Activated naive CD4-positive, alpha-beta T cell treated with anti-CD3 and anti-CD28 coated beads for 36 hours (primary cell): ENCODE measurements around the gene TULP1. TPM values are rescaled to one million over a fixed set of nuclear protein-coding genes. Genes with fewer than 3 reads are reported as not detected.

Experiments
- CTCF ChIA-PET: fragments of 350-600 bp; sonication (Branson Sonifier 250); formaldehyde crosslinking; loops from one replicate; lab custom pipeline; 2021; ENCODE audit warnings: antibody characterized with exemption; lab: Charles Lee
- DNase-seq: peaks from one replicate; pipeline ENCODE4 v3.0.0-alpha.2; 2020
- H3K27ac Mint-ChIP-seq: one replicate; pipeline ENCODE4 v1.8.0; 2021; ENCODE audit warnings: mild to moderate bottlenecking, mixed read lengths
- H3K27me3 Mint-ChIP-seq: one replicate; pipeline ENCODE4 v1.8.0; 2021; ENCODE audit warnings: low read depth, mixed read lengths
- H3K36me3 Mint-ChIP-seq: one replicate; pipeline ENCODE4 v1.8.0; 2021; ENCODE audit warnings: low read depth, mixed read lengths
- H3K4me1 Mint-ChIP-seq: one replicate; pipeline ENCODE4 v1.8.0; 2021; ENCODE audit warnings: low read depth, mixed read lengths
- H3K4me3 Mint-ChIP-seq: one replicate; pipeline ENCODE4 v1.8.0; 2021; ENCODE audit warnings: mild to moderate bottlenecking, moderate library complexity, mixed read lengths
- H3K9me3 Mint-ChIP-seq: one replicate; pipeline ENCODE4 v1.8.0; 2021; ENCODE audit warnings: mixed read lengths
- intact Hi-C: fragments of 100-400 bp; cut with micrococcal nuclease; formaldehyde crosslinking; loops from one replicate; pipeline ENCODE4 v1.15.1; 2023
- total RNA-seq, 2 experiments: library from RNA; stranded (reverse); gene quantifications; one replicate each; pipeline ENCODE4 v1.2.3, GENCODE V29; 2021

Gene TULP1
- total RNA-seq, 2 experiments from 2014 or later = not detected

DNA sequence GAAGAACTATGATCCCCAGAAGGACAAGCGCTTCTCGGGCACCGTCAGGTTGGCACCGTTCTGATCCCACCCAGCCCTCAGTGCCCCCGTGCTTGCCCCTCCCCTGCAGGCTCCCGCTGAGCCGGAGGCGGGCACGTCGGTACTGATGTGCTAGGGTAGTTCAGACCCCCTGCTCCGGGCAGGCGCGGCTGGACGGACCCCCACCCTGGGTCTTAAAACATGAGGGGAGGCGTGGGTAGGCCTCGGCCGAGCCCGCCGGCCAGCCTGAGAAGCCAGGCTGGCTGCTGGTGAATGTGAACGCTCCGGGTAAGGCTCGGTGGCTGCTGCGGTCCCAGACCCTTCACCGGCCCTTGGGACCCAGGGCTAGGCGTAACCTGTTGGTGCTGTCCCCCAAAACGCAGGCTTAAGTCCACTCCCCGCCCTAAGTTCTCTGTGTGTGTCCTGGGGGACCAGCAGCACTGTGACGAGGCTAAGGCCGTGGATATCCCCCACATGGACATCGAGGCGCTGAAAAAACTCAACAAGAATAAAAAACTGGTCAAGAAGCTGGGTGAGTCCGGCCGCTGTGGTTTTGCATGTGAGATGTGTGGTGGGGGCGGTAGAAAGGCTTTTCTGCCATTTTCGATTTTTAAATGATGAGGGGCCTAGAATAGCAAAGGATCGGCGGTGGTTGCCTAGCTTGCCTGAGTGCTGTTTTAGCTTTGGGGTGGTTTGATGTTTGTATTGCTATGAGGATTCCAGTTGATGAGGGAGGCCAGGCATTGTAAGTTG is 43.5 kb downstream of the TULP1 start:
- Mint-ChIP-seq H3K27me3 (no peaks in the 10 kb centered on the region), H3K4me1 (peaks cover 39% of the 10 kb centered on the region), H3K36me3 (peaks cover 62% of the 10 kb centered on the region), H3K9me3 (no peaks in the 10 kb centered on the region), H3K27ac (peak overlapping the region; percentile 95), H3K4me3 (peak overlapping the region; percentile 95)
- intact Hi-C loops = loop anchor here (1.0 to 5.0 kb wide), 4 partner anchors 17 to 268 kb away; partner anchors contain the start of genes ARMC12, DEF6, FANCE and PPARD
- DNase-seq = no peak
- CTCF ChIA-PET = interaction anchor here (0.7 to 2.7 kb wide), 4 partner anchors 13 to 168 kb away, joined by 3 to 13 read pairs (median 4); partner anchors contain the start of gene PPARD

DNA sequence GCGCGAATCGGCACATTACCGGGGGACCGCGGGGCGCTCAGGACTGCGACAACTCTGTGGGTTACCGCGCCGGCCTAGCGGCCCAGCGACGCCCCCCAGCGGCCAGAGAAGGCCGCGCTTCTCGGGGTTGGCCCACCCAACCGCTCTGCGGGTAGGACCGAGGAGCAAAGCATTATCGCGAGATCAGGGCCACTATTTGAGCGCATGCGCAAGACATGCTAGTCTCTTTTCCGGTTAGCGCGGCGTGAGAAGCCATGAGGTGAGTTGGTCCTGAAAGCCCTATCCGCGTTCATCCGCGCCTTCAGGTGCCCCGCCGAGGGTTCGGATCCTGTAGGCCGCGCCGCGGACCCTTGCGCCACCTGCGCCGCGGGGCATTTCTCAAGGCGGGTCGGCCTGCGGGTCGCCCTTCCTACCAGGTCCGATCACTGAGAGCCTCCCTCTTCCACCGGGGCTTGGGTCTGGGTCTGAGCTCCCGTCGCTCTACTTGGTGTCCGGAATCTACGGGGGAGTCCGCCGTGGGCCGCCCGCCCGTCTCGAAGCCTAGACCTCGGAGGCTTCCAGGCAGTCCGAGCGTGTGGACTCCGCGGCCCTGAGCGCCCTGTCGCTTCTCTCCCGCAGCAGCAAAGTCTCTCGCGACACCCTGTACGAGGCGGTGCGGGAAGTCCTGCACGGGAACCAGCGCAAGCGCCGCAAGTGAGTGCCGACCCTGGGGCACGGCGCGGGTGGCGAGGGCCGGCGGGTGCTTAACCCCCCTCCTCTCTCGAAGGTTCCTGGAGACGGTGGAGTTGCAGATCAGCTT is 44.3 kb downstream of the TULP1 start, which contains the start of gene RPL10A:
Gene RPL10A, plus strand, starts transcription at position 221 of the 799 bp plus-strand sequence. Its CDS starts 34 bp downstream, at position 255.
- CTCF ChIA-PET = interaction anchor here (0.6 to 3.3 kb wide), 20 partner anchors 9 to 200 kb away, joined by 3 to 13 read pairs (median 4); partner anchors contain the start of genes DEF6 and PPARD
- Mint-ChIP-seq H3K9me3 (no peaks in the 10 kb centered on the region), H3K36me3 (peaks cover 66% of the 10 kb centered on the region), H3K27me3 (no peaks in the 10 kb centered on the region), H3K4me3 (peak within 1 kb of the TSS; percentile 95), H3K27ac (peak within 1 kb of the TSS; percentile 95), H3K4me1 (peaks cover 39% of the 10 kb centered on the region)
- intact Hi-C loops = loop anchor here (1.0 to 5.0 kb wide), 4 partner anchors 16 to 269 kb away; partner anchors contain the start of genes ARMC12, DEF6, FANCE and PPARD
- peak; percentile 98 for DNase-seq

DNA sequence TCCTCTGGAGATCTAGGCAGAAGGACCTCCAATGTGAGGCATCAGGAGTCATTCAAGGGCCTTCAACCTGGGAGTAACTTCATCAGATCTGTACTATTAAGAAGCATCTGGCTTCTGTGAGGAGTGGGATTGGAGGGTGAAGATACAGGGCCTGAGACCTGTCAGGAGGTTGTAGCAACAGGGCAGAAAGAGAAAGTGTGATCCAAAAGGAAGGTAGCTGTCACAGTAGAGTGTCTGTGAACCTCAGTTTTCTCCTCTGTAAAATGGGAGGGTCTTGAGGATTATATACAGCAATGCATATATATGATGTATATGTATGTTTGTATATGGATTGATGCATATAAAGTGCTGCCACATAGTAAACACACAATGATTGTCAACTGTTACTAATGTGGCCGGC is 47.0 kb downstream of the TULP1 start:
- H3K9me3 Mint-ChIP-seq = no peaks in the 10 kb centered on the region

DNA sequence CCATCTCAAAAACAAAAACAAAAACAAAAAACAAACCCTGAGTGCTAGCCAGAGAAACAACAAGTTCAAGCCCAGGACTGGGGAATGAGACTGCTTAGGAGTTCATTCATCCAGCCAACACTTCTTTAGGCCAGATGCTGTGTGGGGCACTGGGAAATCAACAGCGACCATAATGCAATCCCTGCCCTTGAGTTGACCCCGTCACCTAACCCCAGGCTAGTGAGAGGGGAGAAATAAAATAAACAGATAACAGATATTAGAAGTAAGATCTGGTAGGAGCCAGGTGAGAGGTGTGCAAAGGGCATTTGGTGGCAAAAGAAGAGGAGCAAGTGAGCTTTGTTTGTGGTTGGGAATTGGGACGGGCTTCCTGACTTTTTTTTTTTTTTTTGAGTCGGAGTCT is 49.4 kb downstream of the TULP1 start:
- no peaks in the 10 kb centered on the region for H3K9me3 Mint-ChIP-seq
- no peak overlapping the region for H3K27ac Mint-ChIP-seq
- H3K4me3 Mint-ChIP-seq = no peak overlapping the region
- H3K4me1 Mint-ChIP-seq = peaks cover 8% of the 10 kb centered on the region
- no peaks in the 10 kb centered on the region for H3K27me3 Mint-ChIP-seq
- H3K36me3 Mint-ChIP-seq = peaks cover 43% of the 10 kb centered on the region
- DNase-seq = no peak
- intact Hi-C loops = no loop called here
- CTCF ChIA-PET = interaction anchor here (0.9 to 1.8 kb wide), 2 partner anchors 14 to 122 kb away, joined by 5 to 6 read pairs; no protein-coding TSS in a partner anchor

More for the DNA sequence above, 47.0 kb downstream of the TULP1 start:
- Mint-ChIP-seq H3K4me1 (peaks cover 21% of the 10 kb centered on the region), H3K27ac (no peak overlapping the region), H3K27me3 (no peaks in the 10 kb centered on the region), H3K4me3 (no peak overlapping the region), H3K36me3 (peaks cover 56% of the 10 kb centered on the region)
- CTCF ChIA-PET = interaction anchor here (0.7 to 3.3 kb wide), 4 partner anchors 13 to 168 kb away, joined by 3 to 13 read pairs (median 6); partner anchors contain the start of gene DEF6
- no peak for DNase-seq
- intact Hi-C loops = loop anchor here (5.0 kb wide), 1 partner anchor 272 kb away; the partner anchor contains the start of gene ARMC12

DNA sequence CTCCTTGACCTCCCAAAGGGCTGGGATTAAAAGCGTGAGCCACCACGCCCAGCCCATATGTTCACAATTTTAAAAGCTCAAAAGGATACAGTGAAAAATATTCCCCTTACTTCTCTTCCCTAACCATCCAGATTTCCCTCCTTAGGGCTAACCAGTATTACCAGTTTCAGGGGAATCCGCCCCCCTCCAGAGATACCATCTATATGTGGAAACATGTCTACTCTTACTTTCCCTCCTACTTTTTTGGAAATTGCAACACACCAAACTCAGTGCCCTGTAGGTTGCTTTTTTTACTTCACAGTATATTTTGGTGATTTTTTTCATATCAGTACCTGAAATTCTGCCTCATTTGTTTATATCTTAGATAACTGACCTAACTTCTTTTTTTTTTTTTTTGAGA is 51.4 kb downstream of the TULP1 start:
- CTCF ChIA-PET = no interaction called here
- Mint-ChIP-seq H3K4me3 (no peak overlapping the region), H3K4me1 (no peaks in the 10 kb centered on the region), H3K27ac (no peak overlapping the region), H3K36me3 (peaks cover 38% of the 10 kb centered on the region), H3K9me3 (no peaks in the 10 kb centered on the region), H3K27me3 (no peaks in the 10 kb centered on the region)
- intact Hi-C loops = no loop called here
- no peak for DNase-seq

DNA sequence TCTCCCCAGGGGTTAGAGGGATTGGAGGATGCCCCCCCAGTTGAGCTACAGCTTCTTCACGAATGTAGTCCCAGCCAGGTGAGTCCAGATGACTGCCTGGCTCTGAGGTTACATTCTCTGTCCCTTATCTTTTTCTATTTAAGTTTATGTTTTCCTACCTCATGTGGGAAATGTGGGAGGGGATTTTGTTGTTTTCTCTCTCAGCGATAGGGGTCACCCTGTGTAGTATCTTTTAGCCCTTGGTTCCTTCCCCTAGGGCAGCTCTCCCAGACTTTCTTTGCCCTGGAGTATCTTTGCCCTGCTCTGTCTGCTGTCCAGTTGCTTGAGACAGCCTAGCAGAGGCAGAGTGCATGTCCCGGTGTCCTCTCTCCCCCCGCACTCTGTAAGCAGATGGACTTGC is 54.8 kb downstream of the TULP1 start:
- peaks cover 35% of the 10 kb centered on the region for H3K36me3 Mint-ChIP-seq
- H3K4me3 Mint-ChIP-seq = no peak overlapping the region
- CTCF ChIA-PET = interaction anchor here (0.6 to 1.5 kb wide), 4 partner anchors 8 to 364 kb away, joined by 3 to 6 read pairs (median 4); partner anchors contain the start of gene RPL10A

DNA sequence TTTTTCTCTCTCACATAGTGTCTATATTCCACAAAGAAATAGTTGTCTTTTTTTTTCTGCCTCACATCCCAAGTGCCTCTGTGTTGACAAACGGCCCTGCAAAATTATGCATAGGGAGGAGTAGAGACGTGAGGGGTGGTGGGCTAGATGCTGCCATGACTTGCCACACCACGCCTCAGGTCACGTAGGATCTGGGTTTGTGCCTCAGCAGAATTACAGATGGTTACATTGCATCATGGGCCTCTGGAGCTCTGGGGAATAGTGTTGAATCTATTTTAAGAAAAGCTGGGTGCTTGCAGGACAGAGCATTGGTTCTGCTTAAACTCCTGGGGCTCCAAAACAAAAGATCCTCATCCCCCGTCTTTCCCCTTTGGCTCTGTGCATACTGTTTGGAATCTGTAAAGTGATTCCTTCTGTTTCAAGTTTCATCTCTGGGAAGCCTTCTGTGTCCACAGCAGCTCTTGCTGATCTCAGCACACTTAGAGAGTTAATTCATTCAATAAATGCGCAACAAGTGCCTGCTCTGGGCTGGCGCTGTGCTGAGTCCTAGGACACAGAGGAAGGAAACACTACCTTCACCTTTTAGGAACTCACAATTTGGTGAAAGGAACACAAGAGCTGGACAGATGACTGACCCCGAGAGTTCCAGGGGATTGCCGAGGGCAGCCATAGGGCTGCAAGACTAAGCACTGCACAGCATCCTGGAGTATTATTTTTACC is 58.1 kb downstream of the TULP1 start:
- DNase-seq = no peak
- no peak overlapping the region for H3K4me3 Mint-ChIP-seq
- CTCF ChIA-PET = interaction anchor here (0.7 to 0.8 kb wide), 2 partner anchors 91 to 113 kb away, joined by 3 read pairs; partner anchors contain the start of gene PPARD
- no peak overlapping the region for H3K27ac Mint-ChIP-seq
- intact Hi-C loops = no loop called here
- peaks cover 20% of the 10 kb centered on the region for H3K36me3 Mint-ChIP-seq
- peaks cover 30% of the 10 kb centered on the region for H3K4me1 Mint-ChIP-seq
- no peaks in the 10 kb centered on the region for H3K9me3 Mint-ChIP-seq
- H3K27me3 Mint-ChIP-seq = no peaks in the 10 kb centered on the region

More for the DNA sequence above, 54.8 kb downstream of the TULP1 start:
- intact Hi-C loops = no loop called here
- no peak overlapping the region for H3K27ac Mint-ChIP-seq
- no peak for DNase-seq
- H3K9me3 Mint-ChIP-seq = no peaks in the 10 kb centered on the region
- H3K27me3 Mint-ChIP-seq = no peaks in the 10 kb centered on the region
- H3K4me1 Mint-ChIP-seq = peaks cover 26% of the 10 kb centered on the region

DNA sequence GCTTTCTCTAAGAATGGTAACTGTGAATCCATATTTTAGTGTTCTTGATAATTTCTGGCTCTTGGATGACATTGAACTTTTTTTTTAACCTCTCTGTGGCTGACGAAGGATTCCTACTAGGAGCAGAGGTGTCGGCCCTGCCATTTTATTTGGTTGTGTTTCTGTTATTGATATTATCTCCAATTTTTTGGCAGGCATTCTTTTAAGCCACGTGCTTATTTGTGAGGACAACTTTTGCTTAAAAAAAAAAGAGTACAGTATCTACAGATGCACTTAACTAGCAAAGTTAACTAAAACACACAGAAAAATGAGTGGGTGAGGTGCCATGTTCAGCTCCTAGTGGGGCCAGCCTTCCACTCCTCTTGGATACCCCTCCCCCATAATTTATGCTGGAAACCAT is 59.5 kb downstream of the TULP1 start:
- Mint-ChIP-seq H3K4me1 (peaks cover 31% of the 10 kb centered on the region), H3K36me3 (peaks cover 15% of the 10 kb centered on the region), H3K27me3 (no peaks in the 10 kb centered on the region), H3K4me3 (peak overlapping the region; percentile 75), H3K27ac (no peak overlapping the region), H3K9me3 (no peaks in the 10 kb centered on the region)
- intact Hi-C loops = no loop called here
- CTCF ChIA-PET = interaction anchor here (0.7 to 7.4 kb wide), 2 partner anchors 15 to 109 kb away, joined by 3 to 132 read pairs; partner anchors contain the start of genes PPARD and RPL10A
- no peak for DNase-seq

DNA sequence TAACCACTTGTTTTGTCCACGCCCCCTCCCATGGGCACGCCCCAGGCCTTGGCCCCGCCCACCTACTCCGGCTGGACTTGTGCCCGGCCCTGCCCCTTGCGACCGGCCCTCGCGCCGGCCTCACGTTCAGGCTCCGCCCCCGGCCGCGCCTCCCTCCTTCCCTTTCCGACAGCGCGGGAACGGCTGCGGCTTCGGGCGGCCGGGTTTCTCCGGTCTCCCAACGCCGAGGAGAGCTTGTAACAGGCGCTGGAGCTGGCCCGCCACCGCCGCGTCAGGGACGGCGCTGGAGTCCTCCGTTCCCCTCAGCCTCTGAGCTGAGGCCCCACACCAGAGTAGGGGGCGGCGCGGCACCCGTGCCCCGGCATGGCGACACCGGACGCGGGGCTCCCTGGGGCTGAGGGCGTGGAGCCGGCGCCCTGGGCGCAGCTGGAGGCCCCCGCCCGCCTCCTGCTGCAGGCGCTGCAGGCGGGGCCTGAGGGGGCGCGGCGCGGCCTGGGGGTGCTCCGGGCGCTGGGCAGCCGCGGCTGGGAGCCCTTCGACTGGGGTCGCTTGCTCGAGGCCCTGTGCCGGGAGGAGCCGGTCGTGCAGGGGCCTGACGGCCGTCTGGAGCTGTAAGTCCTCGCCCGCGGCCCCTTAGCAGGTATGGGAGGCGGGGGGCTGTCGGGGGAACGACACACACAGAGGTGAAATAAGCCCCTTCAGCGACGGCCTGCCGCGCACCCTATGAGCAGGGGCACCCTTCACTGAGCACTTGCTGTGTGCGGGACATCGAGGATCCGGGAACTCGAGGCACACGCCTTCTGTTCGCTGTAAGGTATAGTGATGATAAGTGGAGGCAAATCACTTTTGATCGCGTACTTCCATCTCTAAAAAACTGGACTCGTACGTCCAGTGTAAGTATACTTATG is 60.3 kb downstream of the TULP1 start, which contains the start of gene FANCE:
Gene FANCE, plus strand, starts transcription at position 156 of the 908 bp plus-strand sequence. Its CDS starts 208 bp downstream, at position 364.
- DNase-seq = peak; percentile 95
- Mint-ChIP-seq H3K9me3 (no peaks in the 10 kb centered on the region), H3K36me3 (peaks cover 15% of the 10 kb centered on the region), H3K4me3 (peak within 1 kb of the TSS; percentile 79), H3K4me1 (peaks cover 31% of the 10 kb centered on the region), H3K27me3 (no peaks in the 10 kb centered on the region), H3K27ac (no peak within 1 kb of the TSS)
- CTCF ChIA-PET = interaction anchor here (0.6 to 7.4 kb wide), 7 partner anchors 33 to 497 kb away, joined by 3 to 132 read pairs (median 6); partner anchors contain the start of genes DEF6 and PPARD
- intact Hi-C loops = loop anchor here (1.0 kb wide), 2 partner anchors 16 to 150 kb away; partner anchors contain the start of gene RPL10A

DNA sequence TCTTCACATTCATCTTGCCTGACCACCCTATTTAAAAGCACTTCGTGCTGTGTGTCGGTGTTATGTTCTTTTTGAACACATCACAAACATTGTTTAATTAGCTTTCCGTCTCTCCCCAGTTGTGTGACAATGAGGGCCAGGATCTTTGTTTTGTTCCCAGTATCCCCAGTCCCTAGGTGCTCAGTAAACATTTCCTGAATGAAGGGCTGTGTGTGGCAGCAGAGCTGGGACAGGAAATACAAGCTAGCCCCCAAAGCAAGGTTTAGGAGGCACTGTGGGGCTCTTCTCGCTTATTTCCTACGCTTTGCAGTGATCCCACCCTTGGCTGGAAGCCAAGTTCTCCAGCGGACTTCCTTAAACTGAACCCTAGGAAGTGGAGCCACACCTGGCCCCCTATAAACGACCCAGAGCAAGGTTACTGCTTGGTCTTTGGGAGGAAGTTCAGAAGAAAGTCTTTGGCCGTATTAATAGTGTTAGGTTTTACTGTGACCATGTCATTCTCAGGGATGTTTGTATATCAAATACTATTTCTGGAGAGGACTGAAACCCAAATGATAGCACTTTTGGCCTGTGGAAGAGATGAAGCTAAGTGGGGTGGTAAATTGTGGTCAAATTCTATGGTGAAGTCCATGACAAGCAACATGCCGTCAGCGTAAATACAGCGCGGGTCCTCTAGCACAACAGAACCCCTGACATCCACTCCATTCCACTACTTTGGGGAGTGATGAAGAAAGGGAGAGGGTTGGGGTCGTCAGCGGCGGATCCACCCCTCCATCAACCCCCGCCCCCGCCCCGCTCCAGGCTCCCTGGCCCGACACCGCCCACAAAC is 61.1 kb downstream of the TULP1 start:
- Mint-ChIP-seq H3K36me3 (peaks cover 15% of the 10 kb centered on the region), H3K27me3 (no peaks in the 10 kb centered on the region), H3K4me1 (peaks cover 31% of the 10 kb centered on the region), H3K4me3 (peak overlapping the region; percentile 79), H3K9me3 (no peaks in the 10 kb centered on the region), H3K27ac (no peak overlapping the region)
- no peak for DNase-seq
- CTCF ChIA-PET = interaction anchor here (0.6 to 7.4 kb wide), 10 partner anchors 32 to 498 kb away, joined by 3 to 132 read pairs (median 4); partner anchors contain the start of genes DEF6 and PPARD
- intact Hi-C loops = loop anchor here (1.0 kb wide), 2 partner anchors 17 to 149 kb away; partner anchors contain the start of gene RPL10A
